ENCODE measurements around the gene ADD3. TPM values are rescaled to one million over a fixed set of nuclear protein-coding genes. Genes with fewer than 3 reads are reported as not detected.

Gene ADD3
- total and polyA plus RNA-seq, 2 of the 13 experiments (the other 11 are each of a cell fraction or from before 2014, with no cell fraction given): 44.7 to 57.5 TPM

DNA sequence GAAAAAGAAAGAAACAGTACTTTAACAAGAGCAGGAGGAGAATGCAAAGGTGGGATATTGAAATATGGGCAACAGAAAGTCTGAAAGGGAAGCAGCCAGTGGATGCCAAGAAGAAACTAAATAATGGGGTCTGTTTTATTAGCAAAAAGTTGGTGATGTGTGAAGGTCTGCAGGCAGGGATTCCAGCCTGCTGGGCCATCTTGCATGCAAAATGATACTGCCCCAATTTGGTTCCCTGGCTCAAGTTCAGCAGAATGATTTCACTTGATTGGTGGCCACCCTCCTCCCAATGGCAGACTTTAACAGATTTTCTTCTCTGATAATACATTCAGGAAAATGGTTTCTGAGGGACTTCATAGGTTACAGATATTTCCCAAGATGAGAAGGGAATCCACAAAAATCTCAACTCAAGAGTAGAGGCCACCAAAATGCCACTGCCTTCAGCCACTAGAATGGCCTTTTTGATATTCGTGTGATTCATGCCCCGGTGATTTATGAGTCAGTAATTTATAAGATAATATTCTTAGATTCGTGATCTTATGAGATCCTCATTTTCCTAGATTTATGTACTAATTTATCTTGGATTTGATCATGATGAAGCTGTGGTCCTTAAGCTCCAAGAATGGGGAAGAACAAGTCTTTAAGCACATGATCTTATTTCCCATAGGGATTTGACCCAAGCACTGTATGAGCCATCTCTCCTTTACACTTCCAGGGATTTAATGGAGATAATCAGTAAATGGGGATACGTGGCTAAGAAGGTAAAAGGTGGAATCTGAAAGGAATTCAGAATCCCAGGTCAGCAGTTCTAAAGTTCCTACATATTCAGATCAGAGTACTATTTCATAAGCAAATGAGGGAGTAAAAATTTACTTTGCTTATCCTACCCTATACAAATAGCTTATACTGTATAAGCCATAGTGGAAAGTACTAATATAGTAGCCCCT, 32.3 kb upstream of the ADD3 start:
- Histone ChIP-seq H2AFZ (ENCODE audit: low read length) (no peak overlapping the region), H3K4me3 (replicated peaks in 1 of 3; ENCODE audit: insufficient read depth in 1 of 3, low read depth in 2 of 3, low read length in 3 of 3) (peak overlapping the region in 1 of 3 experiments; percentile 23; a peak in 1 of 6 replicates), H3K9me3 (ENCODE audit: low read length) (no peaks in the 10 kb centered on the region), H3K79me2 (ENCODE audit: insufficient read depth, low read length) (no peaks in the 10 kb centered on the region), H4K20me1 (ENCODE audit: insufficient read depth, low read length) (no peaks in the 10 kb centered on the region), H3K27ac (ENCODE audit: extremely low read length, insufficient read depth, low read length) (peak overlapping the region; percentile 68), H3K9ac (ENCODE audit: insufficient read depth, low read depth, low read length) (no peak overlapping the region), H3K36me3 (replicated peaks in 1 of 2; ENCODE audit: control insufficient read depth in 1 of 2, insufficient read depth in 2 of 2, low read length in 2 of 2) (no peaks in the 10 kb centered on the region), H3K27me3 (ENCODE audit: control insufficient read depth in 1 of 2, insufficient read depth in 2 of 2, low read length in 2 of 2) (no peaks in the 10 kb centered on the region), H3K4me1 (ENCODE audit: insufficient read depth, low read length) (peaks cover 82% of the 10 kb centered on the region), H3K4me2 (ENCODE audit: low read depth, low read length) (peak overlapping the region; percentile 59)
- no peak for FAIRE-seq
- peak; percentile 4 for TF ChIP-seq ASH2L (IDR thresholded peaks at IDR 0.05; ENCODE audit: insufficient read length, low read depth, low read length)
- TF ChIP-seq U2AF1 (optimal IDR thresholded peaks at IDR 0.05; ENCODE audit: low read depth, low read length): no peak
- TF ChIP-seq, protein P1, sequence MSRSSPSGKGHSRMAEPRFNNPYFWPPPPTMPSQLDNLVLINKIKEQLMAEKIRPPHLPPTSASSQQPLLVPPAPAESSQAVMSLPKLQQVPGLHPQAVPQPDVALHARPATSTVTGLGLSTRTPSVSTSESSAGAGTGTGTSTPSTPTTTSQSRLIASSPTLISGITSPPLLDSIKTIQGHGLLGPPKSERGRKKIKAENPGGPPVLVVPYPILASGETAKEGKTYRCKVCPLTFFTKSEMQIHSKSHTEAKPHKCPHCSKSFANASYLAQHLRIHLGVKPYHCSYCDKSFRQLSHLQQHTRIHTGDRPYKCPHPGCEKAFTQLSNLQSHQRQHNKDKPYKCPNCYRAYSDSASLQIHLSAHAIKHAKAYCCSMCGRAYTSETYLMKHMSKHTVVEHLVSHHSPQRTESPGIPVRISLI (CRISPR knock-in tag; IDR thresholded peaks at IDR 0.05; ENCODE audit: borderline replicate concordance): 0 out of 2 replicates have a peak, but pooled peaks have one; percentile 1
- POLR2A ChIA-PET: interaction anchor here (1.0 to 6.9 kb wide), 2 partner anchors 10 to 33 kb away, joined by 3 to 70 read pairs; partner anchors contain the start of gene ADD3
- intact Hi-C loops (cut with micrococcal nuclease; ENCODE audit: unreplicated experiment) (loop anchor here (2.0 kb wide), 1 partner anchor 31 kb away; the partner anchor contains the start of gene ADD3), in situ Hi-C loops (cut with HindIII; ENCODE audit: extremely low pct_ligation_motif_present, low pct_unique_long_range_greater_than_20kb) (no loop called here)
- ATAC-seq: no peak
- 90% methylated on average over 4 of the region's 4 CpGs for WGBS (ENCODE audit: low lambda C conversion rate)
- no peak for DNase-seq (ENCODE audit: low spot score)
- CTCF ChIA-PET (ENCODE audit: low intra/inter-chr PET ratio, low total read pairs): no interaction called here
- no TSS peak for BruUV-seq (replicated peaks)

DNA sequence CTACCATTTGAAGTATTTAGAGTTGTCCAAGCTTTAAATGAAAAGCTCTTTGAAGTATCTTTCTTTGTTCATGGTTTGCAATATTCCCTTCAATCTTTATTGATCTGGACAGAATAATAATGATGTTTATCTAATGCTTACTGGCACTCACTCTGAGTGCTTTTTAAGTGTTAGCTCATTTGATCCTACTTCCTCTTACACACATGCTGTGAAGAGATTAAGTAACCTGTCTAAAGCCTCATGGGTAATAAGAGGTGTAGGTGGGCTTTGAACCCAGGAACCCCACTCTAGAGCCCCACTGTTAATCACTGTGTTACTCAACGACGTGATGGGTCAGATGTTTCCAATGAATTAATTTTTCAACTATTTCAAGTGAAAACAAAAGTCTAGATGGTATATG, 31.1 kb upstream of the ADD3 start:
- peak overlapping the region in 2 of 3 experiments; percentile 19 to 56; a peak in 3 of 6 replicates for H3K4me3 ChIP-seq (replicated peaks in 1 of 3; ENCODE audit: insufficient read depth in 1 of 3, low read depth in 2 of 3, low read length in 3 of 3)
- peaks cover 72% of the 10 kb centered on the region for H3K4me1 ChIP-seq (ENCODE audit: insufficient read depth, low read length)
- no peak overlapping the region for H2AFZ ChIP-seq (ENCODE audit: low read length)
- ATAC-seq: peak; percentile 6; the same call in 1 of the 3 replicates
- CTCF ChIA-PET (ENCODE audit: low intra/inter-chr PET ratio, low total read pairs): no interaction called here
- H3K27ac ChIP-seq (ENCODE audit: extremely low read length, insufficient read depth, low read length): peak overlapping the region; percentile 86
- H3K79me2 ChIP-seq (ENCODE audit: insufficient read depth, low read length): no peaks in the 10 kb centered on the region
- H3K9ac ChIP-seq (ENCODE audit: insufficient read depth, low read depth, low read length): peak overlapping the region; percentile 68
- H3K36me3 ChIP-seq (replicated peaks in 1 of 2; ENCODE audit: control insufficient read depth in 1 of 2, insufficient read depth in 2 of 2, low read length in 2 of 2): no peaks in the 10 kb centered on the region
- BruUV-seq (replicated peaks): no TSS peak
- H3K9me3 ChIP-seq (ENCODE audit: low read length): no peaks in the 10 kb centered on the region
- in situ Hi-C loops (cut with HindIII; ENCODE audit: extremely low pct_ligation_motif_present, low pct_unique_long_range_greater_than_20kb): no loop called here
- peak overlapping the region; percentile 96 for H3K4me2 ChIP-seq (ENCODE audit: low read depth, low read length)
- peak; percentile 60 for DNase-seq (ENCODE audit: low spot score)
- POLR2A ChIA-PET: interaction anchor here (1.0 to 6.9 kb wide), 4 partner anchors 12 to 93 kb away, joined by 3 to 70 read pairs (median 4); partner anchors contain the start of gene ADD3
- WGBS (ENCODE audit: low lambda C conversion rate): 19% methylated on average over 2 of the region's 2 CpGs
- no peaks in the 10 kb centered on the region for H4K20me1 ChIP-seq (ENCODE audit: insufficient read depth, low read length)
- FAIRE-seq: no peak
- intact Hi-C loops (cut with micrococcal nuclease; ENCODE audit: unreplicated experiment): loop anchor here (1.0 to 2.0 kb wide), 2 partner anchors 11 to 30 kb away; partner anchors contain the start of gene ADD3
- no peaks in the 10 kb centered on the region for H3K27me3 ChIP-seq (ENCODE audit: control insufficient read depth in 1 of 2, insufficient read depth in 2 of 2, low read length in 2 of 2)
- TF ChIP-seq NCOA2 (CRISPR knock-in tag; IDR thresholded peaks at IDR 0.05): peak; percentile 48; the same call in 1 of the 2 replicates
- TF ChIP-seq ZBTB38 (CRISPR knock-in tag; IDR thresholded peaks at IDR 0.05): no peak
- no peak for TF ChIP-seq ZNF292 (CRISPR knock-in tag; IDR thresholded peaks at IDR 0.05; ENCODE audit: borderline replicate concordance, low read depth)
- TF ChIP-seq CBX1 (IDR thresholded peaks at IDR 0.05; ENCODE audit: low read depth): no peak
- no peak for TF ChIP-seq SSRP1 (CRISPR knock-in tag; IDR thresholded peaks at IDR 0.05)
- TF ChIP-seq SOX5 (CRISPR knock-in tag; IDR thresholded peaks at IDR 0.05; ENCODE audit: borderline replicate concordance): peak; percentile 29; the same call in 1 of the 2 replicates
- TF ChIP-seq MIXL1 (CRISPR knock-in tag; IDR thresholded peaks at IDR 0.05): 0 out of 2 replicates have a peak, but pooled peaks have one; percentile 20

Data from HepG2 (cell line).